ENCODE measurements around the gene PACS1. TPM values are rescaled to one million over a fixed set of nuclear protein-coding genes. Genes with fewer than 3 reads are reported as not detected.

PACS1 gene
- polyA plus RNA-seq, 1 experiment, result 27.1 TPM

- Histone ChIP-seq H3K9me3 (ENCODE audit: control insufficient read depth, insufficient read depth, low read length) (no peaks in the 10 kb centered on the region), H3K4me3 (ENCODE audit: low read depth, low read length) (no peak overlapping the region), H3K27ac (ENCODE audit: low read depth, low read length) (no peak overlapping the region), H3K27me3 (ENCODE audit: control insufficient read depth, insufficient read depth, low read length) (no peaks in the 10 kb centered on the region)
- POLR2A ChIA-PET, result no interaction called here
- TF ChIP-seq CTCF (IDR thresholded peaks at IDR 0.05; ENCODE audit: low read depth, low read length), result no peak
- DNase-seq (ENCODE audit: low read depth, low spot score), result no peak
- CTCF ChIA-PET, result interaction anchor here (1.4 kb wide), 1 partner anchor 110 kb away, joined by 4 read pairs; no protein-coding TSS in a partner anchor
Observed at GRCh38 chr11:66178183-66178582, 108.1 kb downstream of the PACS1 start.

- DNase-seq (ENCODE audit: low read depth, low spot score), result no peak
- ChIA-PET POLR2A (no interaction called here), CTCF (interaction anchor here (1.4 kb wide), 1 partner anchor 111 kb away, joined by 4 read pairs; no protein-coding TSS in a partner anchor)
- Histone ChIP-seq H3K9me3 (ENCODE audit: control insufficient read depth, insufficient read depth, low read length) (no peaks in the 10 kb centered on the region), H3K4me3 (ENCODE audit: low read depth, low read length) (no peak overlapping the region), H3K27ac (ENCODE audit: low read depth, low read length) (no peak overlapping the region), H3K27me3 (ENCODE audit: control insufficient read depth, insufficient read depth, low read length) (no peaks in the 10 kb centered on the region)
- no peak for TF ChIP-seq CTCF (IDR thresholded peaks at IDR 0.05; ENCODE audit: low read depth, low read length)
Observed at GRCh38 chr11:66178871-66179270, 108.8 kb downstream of the PACS1 start.

GRCh38 chr11:66181632-66182315 lies 111.7 kb downstream of the PACS1 start:
- Histone ChIP-seq H3K4me3 (ENCODE audit: low read depth, low read length) (no peak overlapping the region), H3K9me3 (ENCODE audit: control insufficient read depth, insufficient read depth, low read length) (no peaks in the 10 kb centered on the region), H3K27me3 (ENCODE audit: control insufficient read depth, insufficient read depth, low read length) (no peaks in the 10 kb centered on the region), H3K27ac (ENCODE audit: low read depth, low read length) (no peak overlapping the region)
- DNase-seq (ENCODE audit: low read depth, low spot score), result no peak
- POLR2A ChIA-PET, result no interaction called here
- no peak for TF ChIP-seq CTCF (IDR thresholded peaks at IDR 0.05; ENCODE audit: low read depth, low read length)
- CTCF ChIA-PET, result interaction anchor here (0.6 kb wide), 1 partner anchor 107 kb away, joined by 5 read pairs; no protein-coding TSS in a partner anchor

GRCh38 chr11:66183494-66184048 lies 113.5 kb downstream of the PACS1 start:
- CTCF ChIA-PET, result no interaction called here
- POLR2A ChIA-PET, result no interaction called here
- Histone ChIP-seq H3K27me3 (ENCODE audit: control insufficient read depth, insufficient read depth, low read length) (no peaks in the 10 kb centered on the region), H3K4me3 (ENCODE audit: low read depth, low read length) (no peak overlapping the region), H3K9me3 (ENCODE audit: control insufficient read depth, insufficient read depth, low read length) (no peaks in the 10 kb centered on the region), H3K27ac (ENCODE audit: low read depth, low read length) (no peak overlapping the region)
- TF ChIP-seq CTCF (IDR thresholded peaks at IDR 0.05; ENCODE audit: low read depth, low read length), result no peak
- no peak for DNase-seq (ENCODE audit: low read depth, low spot score)

- Histone ChIP-seq H3K9me3 (ENCODE audit: control insufficient read depth, insufficient read depth, low read length) (no peaks in the 10 kb centered on the region), H3K27ac (ENCODE audit: low read depth, low read length) (no peak overlapping the region), H3K4me3 (ENCODE audit: low read depth, low read length) (no peak overlapping the region), H3K27me3 (ENCODE audit: control insufficient read depth, insufficient read depth, low read length) (no peaks in the 10 kb centered on the region)
- POLR2A ChIA-PET, result no interaction called here
- DNase-seq (ENCODE audit: low read depth, low spot score), result no peak
- TF ChIP-seq CTCF (IDR thresholded peaks at IDR 0.05; ENCODE audit: low read depth, low read length), result no peak
- CTCF ChIA-PET, result interaction anchor here (1.4 kb wide), 1 partner anchor 38 kb away, joined by 5 read pairs; no protein-coding TSS in a partner anchor
Observed at GRCh38 chr11:66184728-66185127, 114.7 kb downstream of the PACS1 start.

All from AG04450 (cell line).